ENCODE results near the gene TNFRSF14.

The TNFRSF14 gene

GRCh38 chr1:2557482-2558400 lies 1.6 kb downstream of the TNFRSF14 start:
- ChIA-PET POLR2A (interaction anchor here (1.1 to 1.6 kb wide), 3 partner anchors 8 to 20 kb away, joined by 4 read pairs; no protein-coding TSS in a partner anchor), CTCF (interaction anchor here (1.1 to 1.9 kb wide), 2 partner anchors 9 to 27 kb away, joined by 3 to 5 read pairs; no protein-coding TSS in a partner anchor)
- DNase-seq (ENCODE audit: extremely low spot score) = no peak
- TF ChIP-seq CTCF (IDR thresholded peaks at IDR 0.05; ENCODE audit: control extremely low read depth, extremely low read depth, low read depth, missing control alignments) = no peak

DNA sequence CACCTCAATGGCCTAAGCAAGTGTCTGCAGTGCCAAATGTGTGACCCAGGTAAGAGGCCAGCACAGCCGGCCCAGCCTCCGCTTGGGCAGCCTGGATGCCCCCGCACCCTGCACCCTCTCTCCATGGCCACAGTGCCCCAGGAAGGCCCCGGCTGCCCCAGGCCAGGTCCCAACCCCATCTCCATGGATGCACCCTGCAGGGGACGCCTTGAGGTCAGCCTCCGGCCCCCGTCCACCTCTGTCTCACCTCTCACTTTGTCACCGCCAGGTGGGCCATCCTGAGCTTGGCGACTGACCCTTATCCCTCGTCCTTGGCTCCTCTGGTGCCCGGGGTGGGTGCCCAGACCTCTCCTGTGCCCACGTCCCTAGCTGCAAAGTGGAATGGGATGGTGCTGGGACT lies 2.2 kb downstream of the TNFRSF14 start:
- ChIA-PET POLR2A (interaction anchor here (1.1 to 1.6 kb wide), 3 partner anchors 9 to 20 kb away, joined by 4 read pairs; no protein-coding TSS in a partner anchor), CTCF (interaction anchor here (1.1 to 1.9 kb wide), 2 partner anchors 10 to 26 kb away, joined by 3 to 5 read pairs; no protein-coding TSS in a partner anchor)
- TF ChIP-seq CTCF (IDR thresholded peaks at IDR 0.05; ENCODE audit: control extremely low read depth, extremely low read depth, low read depth, missing control alignments) = no peak
- no peak for DNase-seq (ENCODE audit: extremely low spot score)

DNA sequence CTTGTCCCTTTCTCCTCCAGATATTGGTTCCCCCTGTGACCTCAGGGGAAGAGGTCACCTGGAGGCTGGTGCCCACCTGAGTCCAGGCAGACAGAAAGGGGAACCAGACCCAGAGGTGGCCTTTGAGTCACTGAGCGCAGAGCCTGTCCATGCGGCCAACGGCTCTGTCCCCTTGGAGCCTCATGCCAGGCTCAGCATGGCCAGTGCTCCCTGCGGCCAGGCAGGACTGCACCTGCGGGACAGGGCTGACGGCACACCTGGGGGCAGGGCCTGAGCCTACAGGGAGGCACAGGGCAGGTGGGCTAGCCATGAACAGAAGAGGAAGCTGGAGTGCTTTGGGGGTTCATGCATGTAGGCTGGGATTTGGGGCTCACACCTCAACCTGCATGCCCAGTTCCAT lies 2.7 kb downstream of the TNFRSF14 start:
- ChIA-PET CTCF (interaction anchor here (0.7 to 1.9 kb wide), 3 partner anchors 10 to 144 kb away, joined by 3 to 5 read pairs (median 4); no protein-coding TSS in a partner anchor), POLR2A (interaction anchor here (1.5 to 1.6 kb wide), 2 partner anchors 10 to 19 kb away, joined by 4 read pairs; no protein-coding TSS in a partner anchor)
- DNase-seq (ENCODE audit: extremely low spot score) = no peak
- no peak for TF ChIP-seq CTCF (IDR thresholded peaks at IDR 0.05; ENCODE audit: control extremely low read depth, extremely low read depth, low read depth, missing control alignments)

GRCh38 chr1:2559509-2560298 lies 3.5 kb downstream of the TNFRSF14 start:
- ChIA-PET CTCF (interaction anchor here (0.7 to 3.8 kb wide), 3 partner anchors 11 to 145 kb away, joined by 4 to 40 read pairs (median 20); partner anchors contain the start of gene PRXL2B), POLR2A (interaction anchor here (1.5 to 1.8 kb wide), 3 partner anchors 10 to 26 kb away, joined by 4 to 12 read pairs (median 4); partner anchors contain the start of gene PRXL2B)
- DNase-seq (ENCODE audit: extremely low spot score) = no peak
- no peak for TF ChIP-seq CTCF (IDR thresholded peaks at IDR 0.05; ENCODE audit: control extremely low read depth, extremely low read depth, low read depth, missing control alignments)

DNA sequence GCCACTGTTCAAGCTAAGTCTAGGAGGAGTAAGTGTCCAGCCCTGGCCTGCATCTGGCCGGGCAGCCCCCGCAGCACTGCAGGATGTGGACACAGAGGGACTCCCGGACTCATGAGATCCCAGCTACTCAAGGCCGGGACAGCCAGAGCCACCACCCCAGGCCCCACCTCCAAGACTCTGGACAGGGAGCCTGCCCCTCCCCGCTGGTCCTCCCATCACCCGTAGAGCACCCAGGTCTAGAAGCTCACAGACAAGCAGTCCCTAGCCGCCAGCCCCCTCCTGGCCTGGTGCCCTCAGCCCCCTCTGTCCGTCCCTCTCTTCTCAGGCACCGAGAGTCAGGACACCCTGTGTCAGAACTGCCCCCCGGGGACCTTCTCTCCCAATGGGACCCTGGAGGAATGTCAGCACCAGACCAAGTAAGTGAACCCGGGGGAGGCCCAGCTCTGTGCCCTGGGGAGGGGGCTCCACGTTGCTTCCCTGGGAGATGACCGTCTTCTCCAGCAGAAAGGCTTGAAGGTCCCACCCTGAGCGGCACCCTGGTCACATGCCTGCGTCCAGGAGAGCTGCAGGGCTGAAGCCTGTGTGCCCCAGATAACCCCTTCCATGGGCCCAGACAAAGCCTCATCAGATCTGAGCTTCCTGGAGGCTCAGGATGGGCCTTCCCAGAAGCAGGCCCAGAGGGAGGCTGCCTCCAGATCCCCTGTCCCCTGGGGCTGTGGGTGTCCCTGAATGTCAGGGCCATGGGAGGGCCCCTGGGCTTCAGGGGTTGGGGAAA lies 4.3 kb downstream of the TNFRSF14 start:
- no peak for DNase-seq (ENCODE audit: extremely low spot score)
- ChIA-PET POLR2A (interaction anchor here (1.8 to 2.1 kb wide), 2 partner anchors 14 to 25 kb away, joined by 6 to 12 read pairs; partner anchors contain the start of gene PRXL2B), CTCF (interaction anchor here (1.2 to 3.8 kb wide), 7 partner anchors 10 to 366 kb away, joined by 3 to 40 read pairs (median 7); partner anchors contain the start of genes FAAP20 and PRXL2B)
- no peak for TF ChIP-seq CTCF (IDR thresholded peaks at IDR 0.05; ENCODE audit: control extremely low read depth, extremely low read depth, low read depth, missing control alignments)

Data from GM10248 (cell line).